PFSK-1 (cell line): ENCODE measurements around the gene GRXCR1.

ENCODE experiments used
- FOXP2 ChIP-seq: optimal IDR thresholded peaks from 2 replicates; pipeline ENCODE3; 2011; ENCODE audit warnings: borderline replicate concordance, control low read depth, inconsistent platforms; ENCODE audit not compliant: insufficient read depth; ENCODE audit errors: extremely low read length, extremely low read depth
- POLR2AphosphoS5 ChIP-seq: IDR thresholded peaks from 2 replicates; pipeline ENCODE4 v1.6.1; 2012; ENCODE audit warnings: low read depth, mild to moderate bottlenecking, control low read depth, low read length, moderate library complexity
- SIN3A ChIP-seq: IDR thresholded peaks from 2 replicates; pipeline ENCODE4 v1.6.1; 2012; ENCODE audit warnings: mild to moderate bottlenecking, low read length, moderate library complexity, borderline replicate concordance; ENCODE audit not compliant: insufficient read depth
- TAF1 ChIP-seq: IDR thresholded peaks from 2 replicates; pipeline ENCODE4 v1.6.1; 2012; ENCODE audit warnings: low read length, control low read depth, borderline replicate concordance; ENCODE audit not compliant: insufficient read depth
- TF ChIP-seq, protein P1 (sequence below), 2 experiments: IDR thresholded peaks; 2 replicates each; pipeline versions ENCODE4 v1.6.1 to v1.8.0; 2011 to 2012; ENCODE audit warnings: low read depth in 2 of 2, low read length in 2 of 2, control low read depth in 1 of 2, inconsistent platforms in 1 of 2, mild to moderate bottlenecking in 1 of 2, moderate library complexity in 1 of 2; ENCODE audit not compliant: insufficient read depth in 1 of 2

DNA sequence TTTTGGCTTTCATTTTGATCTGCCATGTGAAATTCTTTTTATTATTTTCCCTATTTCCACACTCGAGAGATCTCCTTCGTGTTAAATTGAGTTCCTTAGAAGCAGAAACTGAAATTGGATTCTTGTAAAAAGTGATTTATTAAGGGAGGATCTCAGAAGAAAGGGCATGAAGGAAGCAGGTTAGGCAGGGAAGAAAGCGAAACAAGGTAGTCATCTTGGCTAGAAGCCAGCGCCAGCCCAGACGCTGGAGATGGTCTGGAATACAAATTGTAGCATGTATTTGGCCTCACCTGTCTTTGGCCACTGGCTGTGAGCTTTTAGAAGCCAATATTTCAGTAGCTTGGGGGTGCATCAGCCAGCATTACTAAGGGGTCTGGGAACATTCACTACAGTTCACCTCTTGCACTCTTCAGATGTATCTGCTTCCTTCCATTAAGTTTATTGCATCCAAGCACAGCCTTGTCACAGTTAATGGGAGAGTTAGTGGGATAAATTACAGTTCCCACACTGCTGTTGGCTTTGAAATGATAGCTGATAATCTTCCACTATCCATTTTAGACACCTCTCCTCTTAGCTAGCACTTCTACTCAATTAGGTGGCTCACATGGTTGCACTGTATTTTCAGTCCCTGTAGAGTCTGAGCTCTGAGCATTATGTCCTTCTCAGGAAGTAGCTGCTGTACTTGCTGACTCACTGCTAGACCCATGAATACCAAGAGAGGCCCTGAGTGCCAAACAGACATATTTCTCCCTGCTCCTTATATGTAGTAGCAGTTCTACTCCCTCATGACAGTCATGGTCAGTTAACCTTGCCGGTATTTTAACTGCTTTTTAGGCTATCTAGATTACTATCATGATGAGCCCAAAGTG lies 14.6 kb downstream of the GRXCR1 start:
- TF ChIP-seq POLR2AphosphoS5 (no peak), FOXP2 (no peak), SIN3A (no peak), TAF1 (no peak)
- TF ChIP-seq, protein P1, sequence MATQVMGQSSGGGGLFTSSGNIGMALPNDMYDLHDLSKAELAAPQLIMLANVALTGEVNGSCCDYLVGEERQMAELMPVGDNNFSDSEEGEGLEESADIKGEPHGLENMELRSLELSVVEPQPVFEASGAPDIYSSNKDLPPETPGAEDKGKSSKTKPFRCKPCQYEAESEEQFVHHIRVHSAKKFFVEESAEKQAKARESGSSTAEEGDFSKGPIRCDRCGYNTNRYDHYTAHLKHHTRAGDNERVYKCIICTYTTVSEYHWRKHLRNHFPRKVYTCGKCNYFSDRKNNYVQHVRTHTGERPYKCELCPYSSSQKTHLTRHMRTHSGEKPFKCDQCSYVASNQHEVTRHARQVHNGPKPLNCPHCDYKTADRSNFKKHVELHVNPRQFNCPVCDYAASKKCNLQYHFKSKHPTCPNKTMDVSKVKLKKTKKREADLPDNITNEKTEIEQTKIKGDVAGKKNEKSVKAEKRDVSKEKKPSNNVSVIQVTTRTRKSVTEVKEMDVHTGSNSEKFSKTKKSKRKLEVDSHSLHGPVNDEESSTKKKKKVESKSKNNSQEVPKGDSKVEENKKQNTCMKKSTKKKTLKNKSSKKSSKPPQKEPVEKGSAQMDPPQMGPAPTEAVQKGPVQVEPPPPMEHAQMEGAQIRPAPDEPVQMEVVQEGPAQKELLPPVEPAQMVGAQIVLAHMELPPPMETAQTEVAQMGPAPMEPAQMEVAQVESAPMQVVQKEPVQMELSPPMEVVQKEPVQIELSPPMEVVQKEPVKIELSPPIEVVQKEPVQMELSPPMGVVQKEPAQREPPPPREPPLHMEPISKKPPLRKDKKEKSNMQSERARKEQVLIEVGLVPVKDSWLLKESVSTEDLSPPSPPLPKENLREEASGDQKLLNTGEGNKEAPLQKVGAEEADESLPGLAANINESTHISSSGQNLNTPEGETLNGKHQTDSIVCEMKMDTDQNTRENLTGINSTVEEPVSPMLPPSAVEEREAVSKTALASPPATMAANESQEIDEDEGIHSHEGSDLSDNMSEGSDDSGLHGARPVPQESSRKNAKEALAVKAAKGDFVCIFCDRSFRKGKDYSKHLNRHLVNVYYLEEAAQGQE (IDR thresholded peaks at IDR 0.05; ENCODE audit: insufficient read depth in 1 of 2, low read depth in 2 of 2, low read length in 2 of 2), result no peak
